ENCODE measurements around the gene TROAP.

GRCh38 chr12:49301760-49302159 is 21.3 kb upstream of the TROAP start:
- TF ChIP-seq POLR2AphosphoS5 (IDR thresholded peaks at IDR 0.05; ENCODE audit: low read depth, low read length) = no peak
- TF ChIP-seq TAF1 (IDR thresholded peaks at IDR 0.05; ENCODE audit: borderline replicate concordance, insufficient read depth, low read length) = no peak

Measured in PFSK-1 (cell line).